Large intestine (tissue), 3 donors: ENCODE measurements around the gene ERCC8. TPM values are rescaled to one million over a fixed set of nuclear protein-coding genes. Genes with fewer than 3 reads are reported as not detected.

Source experiments
- DNase-seq, 2 donors: peaks; one replicate each; pipeline versions ENCODE4 v3.0.0 to v3.0.0-alpha.2; 2013
- H3K27ac ChIP-seq: one replicate; pipeline ENCODE4 v1.5.1; 2013; ENCODE audit warnings: low read length
- H3K27me3 ChIP-seq: 2 replicates; pipeline ENCODE4 v1.6.1; 2013; ENCODE audit warnings: low read length; ENCODE audit not compliant: control insufficient read depth, insufficient read depth
- H3K36me3 ChIP-seq: 2 replicates; pipeline ENCODE4 v1.6.1; 2013; ENCODE audit warnings: low read length; ENCODE audit not compliant: control insufficient read depth, insufficient read depth
- H3K4me1 ChIP-seq: one replicate; pipeline ENCODE4 v1.6.1; 2013; ENCODE audit warnings: low read length; ENCODE audit not compliant: control insufficient read depth, insufficient read depth
- H3K4me3 ChIP-seq: one replicate; pipeline ENCODE4 v1.5.1; 2013; ENCODE audit warnings: low read length
- H3K9me3 ChIP-seq: one replicate; pipeline ENCODE4 v1.6.1; 2013; ENCODE audit warnings: mild to moderate bottlenecking, low read depth, low read length, moderate library complexity; ENCODE audit not compliant: control insufficient read depth
- WGBS: methylation state at CpG from one replicate; pipeline ENCODE4 v1.1.5; 2013; ENCODE audit warnings: low lambda C conversion rate; ENCODE audit not compliant: insufficient coverage; 5-methylcytosine and 5-hydroxymethylcytosine counted together
- polyA plus RNA-seq: library from polyadenylated mRNA; unstranded; fragments of 120-200 nt; gene quantifications from one replicate; pipeline ENCODE4 v1.2.1, GENCODE V29; 2013

ERCC8 gene
- polyA plus RNA-seq, 1 donor: 10.4 TPM

GRCh38 chr5:60972231-60972630 is 27.4 kb upstream of the ERCC8 start:
- no CpG with 5 or more reads among the region's 3 CpGs for WGBS
- no peak overlapping the region for H3K27ac ChIP-seq
- H3K4me3 ChIP-seq: no peak overlapping the region
- DNase-seq: no peak
- H3K9me3 ChIP-seq: no peaks in the 10 kb centered on the region
- peaks cover 4% of the 10 kb centered on the region for H3K4me1 ChIP-seq
- H3K27me3 ChIP-seq: no peaks in the 10 kb centered on the region
- H3K36me3 ChIP-seq: no peaks in the 10 kb centered on the region

GRCh38 chr5:60961685-60962084 is 16.8 kb upstream of the ERCC8 start:
- Histone ChIP-seq H3K27ac (no peak overlapping the region), H3K9me3 (no peaks in the 10 kb centered on the region), H3K4me3 (no peak overlapping the region), H3K36me3 (no peaks in the 10 kb centered on the region), H3K4me1 (no peaks in the 10 kb centered on the region), H3K27me3 (no peaks in the 10 kb centered on the region)
- WGBS: no CpG with 5 or more reads among the region's 2 CpGs
- no peak for DNase-seq

GRCh38 chr5:60960591-60960990 is 15.7 kb upstream of the ERCC8 start:
- Histone ChIP-seq H3K27me3 (no peaks in the 10 kb centered on the region), H3K4me1 (no peaks in the 10 kb centered on the region), H3K4me3 (no peak overlapping the region), H3K27ac (no peak overlapping the region), H3K36me3 (no peaks in the 10 kb centered on the region), H3K9me3 (no peaks in the 10 kb centered on the region)
- DNase-seq: no peak
- WGBS: 24% methylated on average over 2 of the region's 2 CpGs

GRCh38 chr5:60959156-60959555 is 14.3 kb upstream of the ERCC8 start:
- no peak overlapping the region for H3K4me3 ChIP-seq
- DNase-seq: no peak
- H3K27me3 ChIP-seq: no peaks in the 10 kb centered on the region
- no peaks in the 10 kb centered on the region for H3K4me1 ChIP-seq
- no peaks in the 10 kb centered on the region for H3K9me3 ChIP-seq
- no peaks in the 10 kb centered on the region for H3K36me3 ChIP-seq
- H3K27ac ChIP-seq: no peak overlapping the region

- no peaks in the 10 kb centered on the region for H3K9me3 ChIP-seq
- no peak for DNase-seq
- 100% methylated on average over 2 of the region's 2 CpGs for WGBS
Measured at GRCh38 chr5:60958712-60959111, 13.8 kb upstream of the ERCC8 start.

GRCh38 chr5:60958088-60958487 is 13.2 kb upstream of the ERCC8 start:
- H3K4me3 ChIP-seq: no peak overlapping the region
- H3K9me3 ChIP-seq: no peaks in the 10 kb centered on the region
- H3K27me3 ChIP-seq: no peaks in the 10 kb centered on the region
- no peak overlapping the region for H3K27ac ChIP-seq
- no peaks in the 10 kb centered on the region for H3K4me1 ChIP-seq
- no peaks in the 10 kb centered on the region for H3K36me3 ChIP-seq
- no peak for DNase-seq

More at GRCh38 chr5:60958712-60959111, 13.8 kb upstream of the ERCC8 start:
- Histone ChIP-seq H3K36me3 (no peaks in the 10 kb centered on the region), H3K27me3 (no peaks in the 10 kb centered on the region), H3K27ac (no peak overlapping the region), H3K4me1 (no peaks in the 10 kb centered on the region), H3K4me3 (no peak overlapping the region)

- Histone ChIP-seq H3K4me3 (no peak overlapping the region), H3K27ac (no peak overlapping the region), H3K36me3 (no peaks in the 10 kb centered on the region), H3K9me3 (no peaks in the 10 kb centered on the region), H3K4me1 (no peaks in the 10 kb centered on the region), H3K27me3 (no peaks in the 10 kb centered on the region)
- DNase-seq: no peak
- 100% methylated on average over 2 of the region's 3 CpGs for WGBS
Measured at GRCh38 chr5:60955239-60955638, 10.4 kb upstream of the ERCC8 start.

GRCh38 chr5:60948738-60949137 is 3.9 kb upstream of the ERCC8 start:
- 100% methylated on average over 1 of the region's 1 CpG for WGBS
- peaks cover 5% of the 10 kb centered on the region for H3K4me1 ChIP-seq

GRCh38 chr5:60945813-60946187 is 930 bp upstream of the ERCC8 start:
- Histone ChIP-seq H3K4me1 (peaks cover 5% of the 10 kb centered on the region), H3K27me3 (no peaks in the 10 kb centered on the region), H3K27ac (peak overlapping the region; percentile 81), H3K9me3 (no peaks in the 10 kb centered on the region), H3K36me3 (no peaks in the 10 kb centered on the region), H3K4me3 (peak overlapping the region; percentile 83)
- peak in 1 of 2 donors; percentile 75 for DNase-seq
- WGBS: no CpG with 5 or more reads among the region's 18 CpGs

More at GRCh38 chr5:60948738-60949137, 3.9 kb upstream of the ERCC8 start:
- H3K4me3 ChIP-seq: no peak overlapping the region
- H3K27me3 ChIP-seq: no peaks in the 10 kb centered on the region
- DNase-seq: no peak
- H3K36me3 ChIP-seq: no peaks in the 10 kb centered on the region
- no peaks in the 10 kb centered on the region for H3K9me3 ChIP-seq
- no peak overlapping the region for H3K27ac ChIP-seq

GRCh38 chr5:60943624-60944023 is 1.2 kb downstream of the ERCC8 start:
- no CpG with 5 or more reads among the region's 3 CpGs for WGBS
- peak overlapping the region; percentile 83 for H3K4me3 ChIP-seq
- H3K36me3 ChIP-seq: peaks cover 5% of the 10 kb centered on the region
- H3K9me3 ChIP-seq: no peaks in the 10 kb centered on the region
- no peak for DNase-seq
- no peaks in the 10 kb centered on the region for H3K27me3 ChIP-seq
- peaks cover 5% of the 10 kb centered on the region for H3K4me1 ChIP-seq
- H3K27ac ChIP-seq: no peak overlapping the region

- Histone ChIP-seq H3K36me3 (peaks cover 6% of the 10 kb centered on the region), H3K27ac (no peak overlapping the region), H3K27me3 (no peaks in the 10 kb centered on the region), H3K9me3 (no peaks in the 10 kb centered on the region), H3K4me3 (no peak overlapping the region), H3K4me1 (no peaks in the 10 kb centered on the region)
- no peak for DNase-seq
- 59% methylated on average over 3 of the region's 6 CpGs for WGBS
Measured at GRCh38 chr5:60929024-60929423, 15.8 kb downstream of the ERCC8 start.
